H9 (cell line): ENCODE measurements around the gene KRTAP19-4. TPM values are rescaled to one million over a fixed set of nuclear protein-coding genes. Genes with fewer than 3 reads are reported as not detected.

Source experiments
- DNase-seq: peaks from one replicate; pipeline ENCODE4 v3.0.0-alpha.2; 2017
- H2AFZ ChIP-seq: one replicate; pipeline ENCODE4 v1.6.1; 2013; ENCODE audit warnings: mild to moderate bottlenecking, low read length, control low read depth, moderate library complexity
- H2AK5ac ChIP-seq: 2 replicates; pipeline ENCODE4 v1.6.1; 2013; ENCODE audit warnings: low read length, control low read depth, mixed read lengths; ENCODE audit not compliant: insufficient read length
- H2BK120ac ChIP-seq: one replicate; pipeline ENCODE4 v1.6.1; 2013; ENCODE audit warnings: low read depth, mild to moderate bottlenecking, low read length, control low read depth, inconsistent platforms; ENCODE audit not compliant: poor library complexity, severe bottlenecking
- H2BK12ac ChIP-seq: 2 replicates; pipeline ENCODE4 v1.6.1; 2013; ENCODE audit warnings: low read length, control low read depth, mixed read lengths, low read depth; ENCODE audit not compliant: insufficient read length
- H2BK15ac ChIP-seq: 2 replicates; pipeline ENCODE4 v1.6.1; 2013; ENCODE audit warnings: low read depth, low read length, control low read depth
- H2BK20ac ChIP-seq: one replicate; pipeline ENCODE4 v1.6.1; 2013; ENCODE audit warnings: low read depth, mild to moderate bottlenecking, low read length, control low read depth, inconsistent platforms; ENCODE audit not compliant: poor library complexity, severe bottlenecking
- H2BK5ac ChIP-seq: 2 replicates; pipeline ENCODE4 v1.6.1; 2013; ENCODE audit warnings: low read length, control low read depth, mixed read lengths; ENCODE audit not compliant: insufficient read length
- H3K14ac ChIP-seq: 2 replicates; pipeline ENCODE4 v1.6.1; 2013; ENCODE audit warnings: low read length, control low read depth; ENCODE audit not compliant: insufficient read depth
- H3K18ac ChIP-seq: 2 replicates; pipeline ENCODE4 v1.6.1; 2013; ENCODE audit warnings: low read depth, mild to moderate bottlenecking, mixed read lengths, low read length, control low read depth; ENCODE audit not compliant: insufficient read length
- H3K23ac ChIP-seq: 2 replicates; pipeline ENCODE4 v1.6.1; 2013; ENCODE audit warnings: low read length, control low read depth, mixed read lengths, low read depth; ENCODE audit not compliant: insufficient read length
- H3K23me2 ChIP-seq: 2 replicates; pipeline ENCODE4 v1.6.1; 2013; ENCODE audit warnings: low read depth, mild to moderate bottlenecking, mixed read lengths, low read length, control low read depth; ENCODE audit not compliant: insufficient read length, poor library complexity, severe bottlenecking
- H3K27ac ChIP-seq: 2 replicates; pipeline ENCODE4 v1.5.1; 2013; ENCODE audit warnings: low read length, control low read depth, mixed read lengths, low read depth; ENCODE audit not compliant: insufficient read length
- H3K27me3 ChIP-seq: 2 replicates; pipeline ENCODE4 v1.6.1; 2013; ENCODE audit warnings: low read length, control low read depth, inconsistent platforms; ENCODE audit not compliant: insufficient read depth
- H3K4ac ChIP-seq: 2 replicates; pipeline ENCODE4 v1.6.1; 2013; ENCODE audit warnings: low read depth, mild to moderate bottlenecking, control low read depth, inconsistent platforms, low read length, moderate library complexity
- H3K4me1 ChIP-seq: 2 replicates; pipeline ENCODE4 v1.6.1; 2013; ENCODE audit warnings: low read length, control low read depth, inconsistent platforms; ENCODE audit not compliant: insufficient read depth
- H3K4me2 ChIP-seq: 2 replicates; pipeline ENCODE4 v1.6.1; 2013; ENCODE audit warnings: low read length, control low read depth, mixed read lengths; ENCODE audit not compliant: insufficient read length, insufficient read depth
- H3K56ac ChIP-seq: 2 replicates; pipeline ENCODE4 v1.6.1; 2013; ENCODE audit warnings: low read depth, mild to moderate bottlenecking, mixed read lengths, low read length, control low read depth; ENCODE audit not compliant: insufficient read length
- H3K79me1 ChIP-seq: 2 replicates; pipeline ENCODE4 v1.6.1; 2013; ENCODE audit warnings: low read depth, mild to moderate bottlenecking, moderate library complexity, low read length, control low read depth, inconsistent platforms; ENCODE audit not compliant: insufficient read depth, poor library complexity, severe bottlenecking
- H3K79me2 ChIP-seq: 2 replicates; pipeline ENCODE4 v1.6.1; 2013; ENCODE audit warnings: low read length, control low read depth, inconsistent platforms; ENCODE audit not compliant: insufficient read depth
- H3K9ac ChIP-seq: 2 replicates; pipeline ENCODE4 v1.6.1; 2013; ENCODE audit warnings: low read length, control low read depth, mixed read lengths; ENCODE audit not compliant: insufficient read length; ENCODE audit errors: extremely low read depth
- H3K9me3 ChIP-seq: one replicate; pipeline ENCODE4 v1.6.1; 2013; ENCODE audit warnings: low read depth, low read length, inconsistent platforms; ENCODE audit not compliant: control insufficient read depth
- H3T11ph ChIP-seq: one replicate; pipeline ENCODE4 v1.6.1; 2013; ENCODE audit warnings: mild to moderate bottlenecking, low read length, control low read depth, inconsistent platforms
- H4K20me1 ChIP-seq: one replicate; pipeline ENCODE4 v1.6.1; 2013; ENCODE audit not compliant: control insufficient read depth, insufficient read length, insufficient read depth
- H4K5ac ChIP-seq: 2 replicates; pipeline ENCODE4 v1.6.1; 2013; ENCODE audit warnings: low read depth, mild to moderate bottlenecking, mixed read lengths, low read length, control low read depth; ENCODE audit not compliant: insufficient read length
- H4K8ac ChIP-seq: replicated peaks from 2 replicates; pipeline ENCODE4 v1.6.1; 2013; ENCODE audit warnings: low read length, control low read depth, mixed read lengths, low read depth; ENCODE audit not compliant: insufficient read length
- H4K91ac ChIP-seq: 2 replicates; pipeline ENCODE4 v1.6.1; 2013; ENCODE audit warnings: low read depth, mild to moderate bottlenecking, moderate library complexity, mixed read lengths, low read length, control low read depth; ENCODE audit not compliant: insufficient read length
- H3K27ac Mint-ChIP-seq, 3 experiments: 2 replicates in 2 of 3; 3 replicates in 1 of 3; pipeline ENCODE4 v1.8.0; 2020 to 2021; ENCODE audit warnings: mixed read lengths in 3 of 3, mild to moderate bottlenecking in 1 of 3, moderate library complexity in 1 of 3
- H3K27me3 Mint-ChIP-seq: 2 replicates; pipeline ENCODE4 v1.8.0; 2021; ENCODE audit warnings: low read depth, mild to moderate bottlenecking, moderate library complexity, mixed read lengths
- H3K36me3 Mint-ChIP-seq, 3 experiments: 2 replicates in 2 of 3; 3 replicates in 1 of 3; pipeline ENCODE4 v1.8.0; 2020 to 2021; ENCODE audit warnings: low read depth in 3 of 3, mixed read lengths in 3 of 3; ENCODE audit not compliant: insufficient read depth in 1 of 3
- H3K4me1 Mint-ChIP-seq, 2 experiments: 2 replicates each; pipeline ENCODE4 v1.8.0; 2020; ENCODE audit warnings: mixed read lengths in 2 of 2
- H3K4me3 Mint-ChIP-seq, 2 experiments: 2 replicates in 1 of 2; 3 replicates in 1 of 2; pipeline ENCODE4 v1.8.0; 2020 to 2021; ENCODE audit warnings: mild to moderate bottlenecking in 2 of 2, mixed read lengths in 2 of 2, moderate library complexity in 1 of 2
- H3K9me3 Mint-ChIP-seq, 2 experiments: 2 replicates in 1 of 2; 3 replicates in 1 of 2; pipeline ENCODE4 v1.8.0; 2020; ENCODE audit warnings: mild to moderate bottlenecking in 2 of 2, mixed read lengths in 2 of 2, moderate library complexity in 1 of 2
- WGBS: extraction: QIAGEN DNeasy Blood & Tissue Kit; methylation state at CpG from one replicate; pipeline ENCODE4 v1.1.7; 2013; ENCODE audit warnings: missing lambda C conversion rate, low lambda C conversion rate, mixed read lengths; ENCODE audit not compliant: insufficient read length; ENCODE audit errors: extremely low coverage; 5-methylcytosine and 5-hydroxymethylcytosine counted together
- total RNA-seq: library from RNA; stranded (reverse); gene quantifications from 2 replicates; pipeline ENCODE4 v1.2.1, GENCODE V29; 2021
- TF ChIP-seq, protein P1 (sequence below): fragments of 200-600 bp; sonication (generic); conservative IDR thresholded peaks from 3 replicates; pipeline ENCODE4 v1.8.0; 2021; ENCODE audit warnings: antibody characterized with exemption, mild to moderate bottlenecking

The KRTAP19-4 gene
- total RNA-seq, 1 experiment from 2014 or later = not detected

DNA sequence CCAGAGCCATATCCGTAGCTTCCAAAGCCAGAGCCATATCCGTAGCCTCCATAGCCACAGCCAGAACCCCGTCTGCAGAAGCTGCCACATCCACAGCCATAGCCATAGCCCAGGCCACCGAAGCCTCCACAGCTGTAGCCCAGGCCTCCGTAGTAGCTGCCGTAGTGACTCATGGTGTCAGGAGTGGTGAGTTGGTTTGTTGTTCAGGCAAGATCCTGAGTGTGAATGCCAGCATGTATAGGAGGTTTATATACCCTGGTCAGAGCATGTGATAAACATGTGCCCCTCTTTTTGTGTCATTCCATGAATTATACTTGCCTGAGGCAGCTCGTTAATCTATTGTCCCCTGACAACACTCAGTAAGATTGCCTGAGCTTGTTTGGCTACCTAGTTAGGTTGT lies 16.8 kb downstream of the KRTAP19-4 start, which contains the start of gene KRTAP19-1:
Gene KRTAP19-1, minus strand, starts transcription at position 223 of the 400 bp plus-strand sequence. Its CDS starts 50 bp downstream, at position 173.
- Histone ChIP-seq H3T11ph (no peak within 1 kb of the TSS), H3K14ac (no peak within 1 kb of the TSS), H4K91ac (no peak within 1 kb of the TSS), H3K4me2 (no peak within 1 kb of the TSS), H3K23ac (no peak within 1 kb of the TSS), H3K9me3 (peaks cover under 1% of the 10 kb centered on the region), H2BK120ac (no peak within 1 kb of the TSS), H4K5ac (no peak within 1 kb of the TSS), H4K8ac (no peak within 1 kb of the TSS), H3K23me2 (no peaks in the 10 kb centered on the region), H4K20me1 (no peaks in the 10 kb centered on the region), H2AK5ac (no peak within 1 kb of the TSS), H3K4ac (no peak within 1 kb of the TSS), H2AFZ (no peak within 1 kb of the TSS), H3K9ac (no peak within 1 kb of the TSS), H2BK15ac (no peak within 1 kb of the TSS), H2BK20ac (no peak within 1 kb of the TSS), H2BK5ac (no peak within 1 kb of the TSS), H2BK12ac (no peak within 1 kb of the TSS), H3K79me1 (no peaks in the 10 kb centered on the region), H3K27me3 (no peaks in the 10 kb centered on the region), H3K27ac (no peak within 1 kb of the TSS), H3K18ac (no peak within 1 kb of the TSS), H3K4me1 (no peaks in the 10 kb centered on the region), H3K56ac (no peak within 1 kb of the TSS), H3K79me2 (no peaks in the 10 kb centered on the region)
- Mint-ChIP-seq H3K27me3 (no peaks in the 10 kb centered on the region), H3K9me3 (peaks cover 2 to 3% of the 10 kb centered on the region in 2 experiments; a peak in 1 of 5 replicates), H3K27ac (peak within 1 kb of the TSS in 1 of 3 experiments; percentile 65; a peak in 1 of 7 replicates), H3K4me3 (no peak within 1 kb of the TSS), H3K4me1 (no peaks in the 10 kb centered on the region), H3K36me3 (peaks cover under 1 to 4% (median 2%) of the 10 kb centered on the region in 3 experiments; a peak in 2 of 7 replicates)
- TF ChIP-seq, protein P1, sequence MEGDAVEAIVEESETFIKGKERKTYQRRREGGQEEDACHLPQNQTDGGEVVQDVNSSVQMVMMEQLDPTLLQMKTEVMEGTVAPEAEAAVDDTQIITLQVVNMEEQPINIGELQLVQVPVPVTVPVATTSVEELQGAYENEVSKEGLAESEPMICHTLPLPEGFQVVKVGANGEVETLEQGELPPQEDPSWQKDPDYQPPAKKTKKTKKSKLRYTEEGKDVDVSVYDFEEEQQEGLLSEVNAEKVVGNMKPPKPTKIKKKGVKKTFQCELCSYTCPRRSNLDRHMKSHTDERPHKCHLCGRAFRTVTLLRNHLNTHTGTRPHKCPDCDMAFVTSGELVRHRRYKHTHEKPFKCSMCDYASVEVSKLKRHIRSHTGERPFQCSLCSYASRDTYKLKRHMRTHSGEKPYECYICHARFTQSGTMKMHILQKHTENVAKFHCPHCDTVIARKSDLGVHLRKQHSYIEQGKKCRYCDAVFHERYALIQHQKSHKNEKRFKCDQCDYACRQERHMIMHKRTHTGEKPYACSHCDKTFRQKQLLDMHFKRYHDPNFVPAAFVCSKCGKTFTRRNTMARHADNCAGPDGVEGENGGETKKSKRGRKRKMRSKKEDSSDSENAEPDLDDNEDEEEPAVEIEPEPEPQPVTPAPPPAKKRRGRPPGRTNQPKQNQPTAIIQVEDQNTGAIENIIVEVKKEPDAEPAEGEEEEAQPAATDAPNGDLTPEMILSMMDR = no peak
- no CpG with 5 or more reads among the region's 7 CpGs for WGBS
- no peak for DNase-seq
